SK-N-SH (cell line): Measurements from ENCODE around the gene FRK.

Experiments
- EP300 ChIP-seq, 2 experiments: IDR thresholded peaks; 2 replicates each; pipeline versions ENCODE4 v1.4.0 to v1.6.1; 2012; ENCODE audit warnings: borderline replicate concordance in 1 of 2, low read depth in 1 of 2, low read length in 1 of 2
- FOXJ3 ChIP-seq: sonication (generic); formaldehyde crosslinking; IDR thresholded peaks from 2 replicates; pipeline ENCODE4 v1.5.1; 2020; ENCODE audit warnings: mild to moderate bottlenecking, missing genetic modification reagents
- SMC3 ChIP-seq: IDR thresholded peaks from 2 replicates; pipeline ENCODE4 v1.6.1; 2012; ENCODE audit warnings: low read depth, low read length, improper control_type of control experiment
- TAF1 ChIP-seq: IDR thresholded peaks from 2 replicates; pipeline ENCODE4 v1.6.1; 2012; ENCODE audit warnings: low read depth, mild to moderate bottlenecking, low read length, moderate library complexity, borderline replicate concordance
- YY1 ChIP-seq: IDR thresholded peaks from 2 replicates; pipeline ENCODE4 v1.4.0; 2012; ENCODE audit warnings: low read depth, mild to moderate bottlenecking
- TF ChIP-seq, protein P1 (sequence below): fragments of 200-600 bp; sonication (generic); IDR thresholded peaks from 2 replicates; pipeline ENCODE4 v1.6.1; 2017; ENCODE audit warnings: antibody characterized with exemption, mild to moderate bottlenecking, moderate library complexity
- TF ChIP-seq, protein P2 (sequence below): IDR thresholded peaks from 2 replicates; pipeline ENCODE4 v1.4.0; 2012; ENCODE audit warnings: low read depth

DNA sequence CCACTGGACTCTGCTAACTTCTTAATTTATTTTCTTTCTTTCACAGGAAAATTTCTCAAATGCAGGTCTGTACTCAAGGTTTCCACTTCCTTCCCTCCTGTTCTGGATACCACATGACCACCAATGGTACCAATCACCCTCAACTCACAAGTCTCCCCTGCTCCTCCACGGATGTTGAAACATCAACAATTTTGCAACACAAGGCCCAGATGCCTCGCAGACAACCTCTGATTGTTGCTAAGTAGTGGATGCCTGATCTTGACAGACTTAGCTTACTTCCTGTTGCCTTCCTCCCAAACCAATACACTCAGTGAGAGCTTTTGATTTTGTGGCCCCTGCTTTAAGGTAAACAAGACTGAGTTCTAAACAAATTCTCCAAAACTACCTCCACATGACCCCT is 146.6 kb downstream of the FRK start:
- TF ChIP-seq TAF1 (no peak), FOXJ3 (CRISPR knock-in tag) (no peak), SMC3 (no peak), EP300 (IDR thresholded peaks at IDR 0.05; ENCODE audit: borderline replicate concordance in 1 of 2, low read depth in 1 of 2, low read length in 1 of 2) (no peak), YY1 (no peak)
- TF ChIP-seq, protein P1, sequence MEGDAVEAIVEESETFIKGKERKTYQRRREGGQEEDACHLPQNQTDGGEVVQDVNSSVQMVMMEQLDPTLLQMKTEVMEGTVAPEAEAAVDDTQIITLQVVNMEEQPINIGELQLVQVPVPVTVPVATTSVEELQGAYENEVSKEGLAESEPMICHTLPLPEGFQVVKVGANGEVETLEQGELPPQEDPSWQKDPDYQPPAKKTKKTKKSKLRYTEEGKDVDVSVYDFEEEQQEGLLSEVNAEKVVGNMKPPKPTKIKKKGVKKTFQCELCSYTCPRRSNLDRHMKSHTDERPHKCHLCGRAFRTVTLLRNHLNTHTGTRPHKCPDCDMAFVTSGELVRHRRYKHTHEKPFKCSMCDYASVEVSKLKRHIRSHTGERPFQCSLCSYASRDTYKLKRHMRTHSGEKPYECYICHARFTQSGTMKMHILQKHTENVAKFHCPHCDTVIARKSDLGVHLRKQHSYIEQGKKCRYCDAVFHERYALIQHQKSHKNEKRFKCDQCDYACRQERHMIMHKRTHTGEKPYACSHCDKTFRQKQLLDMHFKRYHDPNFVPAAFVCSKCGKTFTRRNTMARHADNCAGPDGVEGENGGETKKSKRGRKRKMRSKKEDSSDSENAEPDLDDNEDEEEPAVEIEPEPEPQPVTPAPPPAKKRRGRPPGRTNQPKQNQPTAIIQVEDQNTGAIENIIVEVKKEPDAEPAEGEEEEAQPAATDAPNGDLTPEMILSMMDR: no peak
- TF ChIP-seq, protein P2, sequence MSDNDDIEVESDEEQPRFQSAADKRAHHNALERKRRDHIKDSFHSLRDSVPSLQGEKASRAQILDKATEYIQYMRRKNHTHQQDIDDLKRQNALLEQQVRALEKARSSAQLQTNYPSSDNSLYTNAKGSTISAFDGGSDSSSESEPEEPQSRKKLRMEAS: no peak
